ENCODE measurements around the gene SNAP29.

DNA sequence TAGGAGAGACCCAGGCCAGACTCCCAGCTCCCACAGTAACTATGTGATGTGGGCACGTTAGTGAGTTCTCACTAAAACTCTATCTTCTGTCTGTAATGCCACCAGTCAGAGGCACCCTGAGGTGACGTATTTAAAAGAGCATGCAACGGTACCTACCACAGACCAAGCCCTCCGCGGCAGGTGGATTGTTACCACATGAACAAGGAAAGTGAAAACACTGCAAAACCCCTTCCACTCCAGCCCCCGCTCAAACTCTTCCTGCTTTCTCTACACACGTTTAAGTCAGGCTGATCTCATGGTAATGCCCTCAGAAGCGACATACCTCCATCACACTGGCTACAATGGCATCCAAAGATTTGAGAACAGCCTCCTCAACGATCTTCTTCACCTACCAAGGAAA lies 48.2 kb upstream of the SNAP29 start:
- no peak for TF ChIP-seq POLR2A (IDR thresholded peaks at IDR 0.05)
- TF ChIP-seq, protein P1, sequence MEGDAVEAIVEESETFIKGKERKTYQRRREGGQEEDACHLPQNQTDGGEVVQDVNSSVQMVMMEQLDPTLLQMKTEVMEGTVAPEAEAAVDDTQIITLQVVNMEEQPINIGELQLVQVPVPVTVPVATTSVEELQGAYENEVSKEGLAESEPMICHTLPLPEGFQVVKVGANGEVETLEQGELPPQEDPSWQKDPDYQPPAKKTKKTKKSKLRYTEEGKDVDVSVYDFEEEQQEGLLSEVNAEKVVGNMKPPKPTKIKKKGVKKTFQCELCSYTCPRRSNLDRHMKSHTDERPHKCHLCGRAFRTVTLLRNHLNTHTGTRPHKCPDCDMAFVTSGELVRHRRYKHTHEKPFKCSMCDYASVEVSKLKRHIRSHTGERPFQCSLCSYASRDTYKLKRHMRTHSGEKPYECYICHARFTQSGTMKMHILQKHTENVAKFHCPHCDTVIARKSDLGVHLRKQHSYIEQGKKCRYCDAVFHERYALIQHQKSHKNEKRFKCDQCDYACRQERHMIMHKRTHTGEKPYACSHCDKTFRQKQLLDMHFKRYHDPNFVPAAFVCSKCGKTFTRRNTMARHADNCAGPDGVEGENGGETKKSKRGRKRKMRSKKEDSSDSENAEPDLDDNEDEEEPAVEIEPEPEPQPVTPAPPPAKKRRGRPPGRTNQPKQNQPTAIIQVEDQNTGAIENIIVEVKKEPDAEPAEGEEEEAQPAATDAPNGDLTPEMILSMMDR (IDR thresholded peaks at IDR 0.05) = no peak

Measured in body of pancreas (tissue), 4 donors.